ENCODE results near the gene AFAP1.

GRCh38 chr4:7756071-7756470 is 183.6 kb downstream of the AFAP1 start:
- TF ChIP-seq, protein P1, sequence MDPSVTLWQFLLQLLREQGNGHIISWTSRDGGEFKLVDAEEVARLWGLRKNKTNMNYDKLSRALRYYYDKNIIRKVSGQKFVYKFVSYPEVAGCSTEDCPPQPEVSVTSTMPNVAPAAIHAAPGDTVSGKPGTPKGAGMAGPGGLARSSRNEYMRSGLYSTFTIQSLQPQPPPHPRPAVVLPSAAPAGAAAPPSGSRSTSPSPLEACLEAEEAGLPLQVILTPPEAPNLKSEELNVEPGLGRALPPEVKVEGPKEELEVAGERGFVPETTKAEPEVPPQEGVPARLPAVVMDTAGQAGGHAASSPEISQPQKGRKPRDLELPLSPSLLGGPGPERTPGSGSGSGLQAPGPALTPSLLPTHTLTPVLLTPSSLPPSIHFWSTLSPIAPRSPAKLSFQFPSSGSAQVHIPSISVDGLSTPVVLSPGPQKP (IDR thresholded peaks at IDR 0.05; ENCODE audit: borderline replicate concordance, low read depth, low read length), result no peak
- TF ChIP-seq BHLHE40 (IDR thresholded peaks at IDR 0.05; ENCODE audit: low read depth, low read length) (no peak), CTCF (conservative IDR thresholded peaks at IDR 0.05; ENCODE audit: low read depth, low read length) (no peak), CHD1 (IDR thresholded peaks at IDR 0.05; ENCODE audit: low read depth, low read length) (no peak), POLR2A (IDR thresholded peaks at IDR 0.05; ENCODE audit: low read depth, low read length) (no peak), MAFK (IDR thresholded peaks at IDR 0.05; ENCODE audit: low read depth, low read length) (no peak), MXI1 (IDR thresholded peaks at IDR 0.05; ENCODE audit: borderline replicate concordance, low read depth, low read length) (no peak), USF2 (IDR thresholded peaks at IDR 0.05; ENCODE audit: low read depth, low read length) (no peak)

All from IMR-90 (cell line).